Body of pancreas (tissue), 4 donors: ENCODE results near the gene PEX6. TPM values are rescaled to one million over a fixed set of nuclear protein-coding genes. Genes with fewer than 3 reads are reported as not detected.
A peak's percentile ranks its signal among the peaks of the same experiment; 100 is the strongest.

Source experiments
- ATAC-seq: fragments of 150-250 bp; one replicate; pipeline ENCODE4 v1.9.1; 2016
- DNase-seq, 4 donors: peaks; one replicate each; pipeline ENCODE4 v3.0.0-alpha.2; 2019
- H3K27ac ChIP-seq, 4 donors: fragments of 200-600 bp; sonication (generic); 1 replicate in 3 of 4; 2 replicates in 1 of 4; pipeline versions ENCODE4 v1.5.1 to v1.6.1; 2016 to 2019; ENCODE audit warnings: mild to moderate bottlenecking in 1 of 4, mixed read lengths in 1 of 4, moderate library complexity in 1 of 4
- H3K27me3 ChIP-seq, 2 donors: fragments of 200-600 bp; sonication (generic); one replicate each; pipeline ENCODE4 v1.6.0; 2016; ENCODE audit warnings: mild to moderate bottlenecking in 1 of 2
- H3K36me3 ChIP-seq, 2 donors: fragments of 200-600 bp; sonication (generic); replicated peaks in 1 of 2; 2 replicates each; pipeline ENCODE4 v1.5.1; 2016; ENCODE audit warnings: low read depth in 2 of 2; ENCODE audit not compliant: insufficient read depth in 1 of 2
- H3K4me1 ChIP-seq: fragments of 200-600 bp; sonication (generic); one replicate; pipeline ENCODE4 v1.6.0; 2016
- H3K4me3 ChIP-seq, 2 donors: fragments of 200-600 bp; sonication (generic); 1 replicate in 1 of 2; 2 replicates in 1 of 2; pipeline ENCODE4 v1.5.1; 2016 to 2019
- H3K9me3 ChIP-seq, 3 donors: fragments of 200-600 bp; sonication (generic); 1 replicate in 2 of 3; 2 replicates in 1 of 3; pipeline ENCODE4 v1.5.1; 2016
- CTCF ChIP-seq, 7 experiments: fragments of 450-650 bp in 4 of 7; fragments of 200-600 bp in 3 of 7; sonication (generic) in 3 of 7; IDR thresholded peaks; one replicate each; pipeline ENCODE4 v1.5.1; 2016 to 2019; ENCODE audit warnings: antibody characterized with exemption in 7 of 7
- POLR2A ChIP-seq, 3 donors: fragments of 450-650 bp; IDR thresholded peaks; one replicate each; pipeline ENCODE4 v1.6.1; 2016; ENCODE audit warnings: antibody characterized with exemption in 3 of 3, mild to moderate bottlenecking in 2 of 3
- WGBS, 2 donors: methylation state at CpG; one replicate each; pipeline ENCODE4 v1.1.5; 2017; 5-methylcytosine and 5-hydroxymethylcytosine counted together
- intact Hi-C: fragments of 100-400 bp; cut with DNase I; formaldehyde crosslinking; loops from one replicate; pipeline ENCODE4 v1.15.1; 2023
- total RNA-seq, 2 donors: library from RNA; depleted of rRNA; stranded (reverse); fragments of >200 nt; gene quantifications; one replicate each; pipeline ENCODE4 v1.1.0, GENCODE V29; 2016

Gene PEX6
- total RNA-seq, 2 donors from 2014 or later: 18.1 to 26.2 TPM

DNA sequence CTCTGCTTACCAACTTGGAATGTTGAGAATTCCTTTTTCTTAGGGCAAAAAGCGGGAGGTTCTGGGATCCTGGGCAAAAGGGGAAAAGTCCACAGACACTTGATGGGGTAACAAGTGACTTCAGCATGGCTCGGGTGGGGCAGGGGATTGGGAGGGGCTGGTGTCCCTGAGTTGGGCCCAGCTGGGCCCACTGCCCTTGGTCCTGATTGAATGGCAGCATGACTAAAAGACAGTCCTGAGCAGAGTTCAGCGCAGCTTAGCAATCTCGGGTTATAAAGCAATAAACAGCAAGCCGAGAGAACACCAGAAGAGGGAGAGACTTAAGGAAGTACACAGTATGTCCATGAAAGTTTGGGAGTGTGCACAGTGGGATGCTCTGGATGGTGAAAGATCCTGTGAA is 10.9 kb upstream of the PEX6 start:
- H3K4me3 ChIP-seq: no peak overlapping the region
- ATAC-seq (no peak), DNase-seq (no peak)
- no peak overlapping the region for H3K27ac ChIP-seq
- intact Hi-C loops: no loop called here
- H3K27me3 ChIP-seq: no peaks in the 10 kb centered on the region
- WGBS, 2 donors: 90% methylated on average over 5 of the region's 5 CpGs
- no peak for TF ChIP-seq POLR2A (IDR thresholded peaks at IDR 0.05)
- TF ChIP-seq CTCF (IDR thresholded peaks at IDR 0.05): no peak
- H3K4me1 ChIP-seq: peaks cover 26% of the 10 kb centered on the region
- H3K36me3 ChIP-seq: peaks cover 0 to 8% of the 10 kb centered on the region in 2 donors
- H3K9me3 ChIP-seq: no peaks in the 10 kb centered on the region

DNA sequence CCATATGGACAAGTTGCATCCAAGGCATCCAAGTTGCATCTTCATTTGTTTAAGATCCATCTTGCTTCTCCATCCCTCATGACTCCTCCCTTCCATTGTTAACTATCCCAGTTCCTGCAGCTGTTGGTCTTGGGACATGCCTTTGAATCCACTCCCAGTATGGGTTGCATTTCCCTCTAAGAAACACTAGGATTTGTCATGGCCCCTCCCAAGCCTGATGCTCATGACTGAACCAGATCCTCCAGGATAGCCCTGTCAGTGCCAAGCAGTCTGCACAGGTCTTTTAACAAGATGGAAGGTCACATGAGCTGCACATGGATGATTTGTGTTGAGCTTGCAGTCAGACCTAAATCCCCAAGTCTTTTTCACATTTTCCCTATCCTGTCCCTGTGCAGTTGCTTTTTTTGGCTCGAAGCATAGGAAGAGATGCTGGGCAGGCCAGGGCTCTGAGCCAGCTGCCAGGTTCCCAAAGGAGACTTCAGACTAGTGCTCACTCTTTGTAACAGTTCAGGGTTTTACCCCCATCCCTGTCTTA is 9.6 kb upstream of the PEX6 start:
- no peak for ATAC-seq
- DNase-seq: no peak
- no peak overlapping the region for H3K27ac ChIP-seq
- intact Hi-C loops: no loop called here
- 23 to 31% methylated on average over 1 of the region's 1 CpG for WGBS, 2 donors
- H3K9me3 ChIP-seq: no peaks in the 10 kb centered on the region
- no peaks in the 10 kb centered on the region for H3K27me3 ChIP-seq
- H3K4me3 ChIP-seq: no peak overlapping the region
- H3K36me3 ChIP-seq: peaks cover 0 to 8% of the 10 kb centered on the region in 2 donors
- peaks cover 32% of the 10 kb centered on the region for H3K4me1 ChIP-seq
- TF ChIP-seq POLR2A (IDR thresholded peaks at IDR 0.05) (no peak), CTCF (IDR thresholded peaks at IDR 0.05) (no peak)

DNA sequence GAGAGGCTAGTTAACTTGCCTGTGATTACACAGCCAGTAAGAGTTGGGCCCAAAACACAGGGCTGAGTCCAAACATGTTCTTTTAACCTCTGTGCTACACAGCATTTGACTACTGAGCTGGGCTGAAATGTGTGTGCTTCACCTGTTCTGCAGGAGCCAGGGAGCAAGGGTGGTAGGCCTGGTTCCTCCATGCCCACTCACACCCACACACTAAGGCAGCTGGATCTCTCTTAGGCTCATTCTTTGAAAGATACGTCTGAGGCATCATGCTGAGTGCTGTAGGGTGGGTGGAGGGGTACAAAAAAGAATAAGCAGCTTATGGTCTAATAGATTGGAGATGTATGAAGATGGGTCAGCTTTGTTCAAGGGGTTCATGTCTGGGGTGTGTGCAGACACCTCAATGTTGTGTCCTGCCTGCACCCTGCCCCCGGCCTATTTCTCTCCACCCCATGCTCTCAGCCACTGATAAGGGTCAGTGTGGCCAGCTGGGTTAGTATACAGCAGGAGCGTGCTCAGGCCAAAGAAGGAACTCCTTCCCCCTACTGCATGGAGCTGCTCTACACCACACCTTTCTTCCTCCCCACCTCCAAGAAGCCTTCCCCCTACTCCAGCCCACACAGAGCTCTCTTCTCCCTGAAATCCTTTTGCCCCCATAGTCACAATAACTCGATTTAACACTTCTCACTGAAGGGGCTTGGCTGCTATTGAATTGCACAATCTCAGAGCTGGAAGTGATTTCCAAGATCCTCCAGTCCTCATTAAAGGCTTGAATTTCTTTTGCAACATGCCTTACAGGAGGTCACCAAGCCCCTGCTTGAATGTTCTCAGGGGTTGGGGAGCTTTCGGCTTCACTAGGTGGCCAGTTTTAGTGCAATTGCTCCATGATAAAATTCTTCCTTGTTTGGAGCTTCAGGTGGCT is 8.8 kb upstream of the PEX6 start:
- no peak overlapping the region for H3K27ac ChIP-seq
- no peak overlapping the region for H3K4me3 ChIP-seq
- TF ChIP-seq POLR2A (IDR thresholded peaks at IDR 0.05): no peak
- TF ChIP-seq CTCF (IDR thresholded peaks at IDR 0.05): no peak
- H3K4me1 ChIP-seq: peaks cover 34% of the 10 kb centered on the region
- H3K27me3 ChIP-seq: no peaks in the 10 kb centered on the region
- peaks cover 0 to 8% of the 10 kb centered on the region in 2 donors for H3K36me3 ChIP-seq
- DNase-seq (no peak), ATAC-seq (no peak)
- intact Hi-C loops: no loop called here
- H3K9me3 ChIP-seq: no peaks in the 10 kb centered on the region
- WGBS, 2 donors: 43 to 81% methylated on average over 5 of the region's 5 CpGs

- H3K4me1 ChIP-seq: peaks cover 37% of the 10 kb centered on the region
- no peaks in the 10 kb centered on the region for H3K27me3 ChIP-seq
- peaks cover 0 to 6% of the 10 kb centered on the region in 2 donors for H3K36me3 ChIP-seq
- ATAC-seq (no peak), DNase-seq (peak in 1 of 4 donors; percentile 13)
- no peak for TF ChIP-seq CTCF (IDR thresholded peaks at IDR 0.05)
- TF ChIP-seq POLR2A (IDR thresholded peaks at IDR 0.05): no peak
- H3K27ac ChIP-seq: peak overlapping the region; percentile 43 to 88 (median 77)
- H3K9me3 ChIP-seq: no peaks in the 10 kb centered on the region
- intact Hi-C loops: no loop called here
- H3K4me3 ChIP-seq: peak overlapping the region; percentile 60 to 70
- 8 to 11% methylated on average over 13 of the region's 13 CpGs for WGBS, 2 donors
Measured at GRCh38 chr6:42984924-42985475, 6.0 kb upstream of the PEX6 start.
